Neural progenitor cell (in vitro differentiated cells): Measurements from ENCODE around the gene ABCB10. TPM values are rescaled to one million over a fixed set of nuclear protein-coding genes. Genes with fewer than 3 reads are reported as not detected.

Source experiments
- DNase-seq: peaks from one replicate; pipeline ENCODE4 v3.0.0-alpha.2; 2016; ENCODE audit warnings: low spot score
- H2AFZ ChIP-seq: fragments of 200-600 bp; sonication (generic); replicated peaks from 2 replicates; pipeline ENCODE4 v1.6.1; 2016; ENCODE audit warnings: antibody characterized with exemption
- H3F3A ChIP-seq: fragments of 200-600 bp; sonication (generic); 2 replicates; pipeline ENCODE4 v1.6.1; 2016; ENCODE audit warnings: antibody characterized with exemption, low read depth
- H3K27ac ChIP-seq: fragments of 200-600 bp; sonication (generic); 2 replicates; pipeline ENCODE4 v1.5.1; 2016; ENCODE audit warnings: mild to moderate bottlenecking
- H3K27me3 ChIP-seq: fragments of 200-600 bp; sonication (generic); 2 replicates; pipeline ENCODE4 v1.6.1; 2016; ENCODE audit warnings: mild to moderate bottlenecking, moderate library complexity
- H3K36me3 ChIP-seq: fragments of 200-600 bp; sonication (generic); 2 replicates; pipeline ENCODE4 v1.5.1; 2016
- H3K4me1 ChIP-seq: fragments of 200-600 bp; sonication (generic); 2 replicates; pipeline ENCODE4 v1.6.1; 2016; ENCODE audit warnings: mixed run types
- H3K4me2 ChIP-seq: fragments of 200-600 bp; sonication (generic); 2 replicates; pipeline ENCODE4 v1.6.1; 2016
- H3K4me3 ChIP-seq: fragments of 200-600 bp; sonication (generic); 2 replicates; pipeline ENCODE4 v1.5.1; 2016
- H3K79me2 ChIP-seq: fragments of 200-600 bp; sonication (generic); 2 replicates; pipeline ENCODE4 v1.6.1; 2016; ENCODE audit warnings: low read depth
- H3K9ac ChIP-seq: fragments of 200-600 bp; sonication (generic); 2 replicates; pipeline ENCODE4 v1.6.1; 2016
- H3K9me3 ChIP-seq: fragments of 200-600 bp; sonication (generic); 2 replicates; pipeline ENCODE4 v1.5.1; 2016; ENCODE audit warnings: low read depth
- H4K20me1 ChIP-seq: fragments of 200-600 bp; sonication (generic); 2 replicates; pipeline ENCODE4 v1.6.1; 2016; ENCODE audit warnings: low read depth
- H3K27ac Mint-ChIP-seq: 3 replicates; pipeline ENCODE4 v1.8.0; 2021; ENCODE audit warnings: mixed read lengths
- H3K27me3 Mint-ChIP-seq: 2 replicates; pipeline ENCODE4 v1.8.0; 2022; ENCODE audit warnings: low read depth, mild to moderate bottlenecking, inconsistent platforms, moderate library complexity, mixed read lengths; ENCODE audit not compliant: insufficient read depth
- H3K36me3 Mint-ChIP-seq: 3 replicates; pipeline ENCODE4 v1.8.0; 2021; ENCODE audit warnings: mixed read lengths
- H3K4me1 Mint-ChIP-seq: 3 replicates; pipeline ENCODE4 v1.8.0; 2021; ENCODE audit warnings: mixed read lengths
- H3K4me3 Mint-ChIP-seq: 3 replicates; pipeline ENCODE4 v1.8.0; 2021; ENCODE audit warnings: mild to moderate bottlenecking, moderate library complexity, mixed read lengths
- H3K9me3 Mint-ChIP-seq: 3 replicates; pipeline ENCODE4 v1.8.0; 2020; ENCODE audit warnings: mixed read lengths
- CTCF ChIP-seq: fragments of 200-600 bp; sonication (generic); IDR thresholded peaks from 2 replicates; pipeline ENCODE4 v1.5.1; 2017; ENCODE audit warnings: antibody characterized with exemption, mild to moderate bottlenecking
- EZH2 ChIP-seq: fragments of 200-600 bp; sonication (generic); IDR thresholded peaks from 2 replicates; pipeline ENCODE4 v1.6.1; 2017; ENCODE audit warnings: antibody characterized with exemption, mild to moderate bottlenecking, moderate library complexity
- EZH2phosphoT487 ChIP-seq: fragments of 200-600 bp; sonication (generic); IDR thresholded peaks from 2 replicates; pipeline ENCODE4 v1.6.1; 2017; ENCODE audit warnings: antibody characterized with exemption
- total RNA-seq: library from RNA; depleted of rRNA; stranded (reverse); fragments of >200 nt; gene quantifications from 2 replicates; pipeline ENCODE4 v1.2.3, GENCODE V29; 2015; ENCODE audit warnings: low replicate concordance

ABCB10 gene
- total RNA-seq, 1 donor from 2014 or later: 11.9 TPM

DNA sequence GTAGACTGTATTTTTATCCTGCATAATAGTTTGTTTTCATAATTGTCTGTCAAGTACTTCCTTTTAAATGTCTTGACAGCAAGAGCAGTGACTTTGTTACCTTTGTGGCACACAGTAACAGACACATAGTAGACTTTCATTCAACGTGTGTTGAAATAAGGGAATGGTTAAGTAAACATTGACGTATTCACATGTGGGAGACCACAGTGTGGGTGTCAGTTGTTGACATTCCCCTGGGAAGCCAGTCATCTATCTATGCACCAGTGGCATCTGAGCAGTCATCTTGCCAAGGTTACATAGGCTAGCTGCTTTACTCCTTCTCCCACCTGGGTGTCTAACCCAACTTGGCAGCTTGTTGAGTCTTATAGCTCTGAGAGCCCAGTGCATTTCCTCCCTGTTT lies 48.9 kb downstream of the ABCB10 start:
- no peak overlapping the region for H2AFZ ChIP-seq
- peaks cover 6% of the 10 kb centered on the region for H3F3A ChIP-seq

DNA sequence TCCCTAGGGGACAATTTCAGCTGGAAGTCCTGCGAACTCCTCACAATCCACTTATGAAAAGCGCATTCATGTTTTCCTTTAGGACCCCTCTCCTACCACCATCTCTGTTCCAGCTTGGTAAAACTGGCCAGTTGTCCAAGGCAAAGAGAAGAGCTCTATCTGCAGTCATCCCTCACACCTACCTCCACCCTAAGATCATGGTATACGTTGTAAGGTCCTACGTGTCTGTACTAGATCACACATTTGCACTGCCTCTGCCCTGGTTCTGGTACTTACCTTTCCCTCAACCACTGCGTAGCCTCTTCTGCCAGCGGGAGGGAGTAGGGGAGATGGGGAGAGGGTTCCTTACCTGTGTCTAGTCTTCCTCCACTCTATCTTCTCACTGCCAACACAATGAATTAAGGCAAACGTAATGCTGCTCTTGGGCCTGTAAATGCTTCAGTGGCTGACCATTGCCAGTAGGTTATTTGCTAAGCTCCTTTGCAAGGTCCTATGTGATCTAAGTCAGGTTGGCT lies 49.6 kb downstream of the ABCB10 start:
- Histone ChIP-seq H3K79me2 (peaks cover 37% of the 10 kb centered on the region), H3K9ac (peak overlapping the region; percentile 51), H3K4me1 (peaks cover 9% of the 10 kb centered on the region), H3K4me2 (peak overlapping the region; percentile 93), H4K20me1 (no peaks in the 10 kb centered on the region), H3K36me3 (no peaks in the 10 kb centered on the region), H3K27ac (no peak overlapping the region), H3K4me3 (peak overlapping the region; percentile 83), H2AFZ (peak overlapping the region; percentile 85), H3K9me3 (no peaks in the 10 kb centered on the region), H3F3A (peaks cover 6% of the 10 kb centered on the region), H3K27me3 (no peaks in the 10 kb centered on the region)
- TF ChIP-seq CTCF (no peak), EZH2 (no peak), EZH2phosphoT487 (no peak)
- no peaks in the 10 kb centered on the region for H3K9me3 Mint-ChIP-seq
- peak overlapping the region; percentile 95 for H3K4me3 Mint-ChIP-seq
- H3K27me3 Mint-ChIP-seq: peaks cover 4% of the 10 kb centered on the region
- peak overlapping the region; percentile 97 for H3K27ac Mint-ChIP-seq
- H3K36me3 Mint-ChIP-seq: no peaks in the 10 kb centered on the region
- H3K4me1 Mint-ChIP-seq: peaks cover 19% of the 10 kb centered on the region
- DNase-seq: peak; percentile 4

More for the DNA sequence above, 48.9 kb downstream of the ABCB10 start:
- peaks cover 32% of the 10 kb centered on the region for H3K79me2 ChIP-seq
- H3K27ac ChIP-seq: no peak overlapping the region
- H3K36me3 Mint-ChIP-seq: no peaks in the 10 kb centered on the region
- no peaks in the 10 kb centered on the region for H3K36me3 ChIP-seq
- peaks cover 4% of the 10 kb centered on the region for H3K27me3 Mint-ChIP-seq
- peaks cover 23% of the 10 kb centered on the region for H3K4me1 Mint-ChIP-seq
- no peak overlapping the region for H3K27ac Mint-ChIP-seq
- H3K4me3 Mint-ChIP-seq: peak overlapping the region; percentile 95
- no peaks in the 10 kb centered on the region for H4K20me1 ChIP-seq
- H3K9me3 Mint-ChIP-seq: no peaks in the 10 kb centered on the region
- H3K9ac ChIP-seq: no peak overlapping the region
- H3K27me3 ChIP-seq: no peaks in the 10 kb centered on the region
- H3K9me3 ChIP-seq: no peaks in the 10 kb centered on the region
- no peak overlapping the region for H3K4me3 ChIP-seq
- H3K4me1 ChIP-seq: peaks cover 9% of the 10 kb centered on the region
- no peak overlapping the region for H3K4me2 ChIP-seq
- no peak for DNase-seq
- TF ChIP-seq EZH2phosphoT487 (no peak), CTCF (no peak), EZH2 (no peak)

DNA sequence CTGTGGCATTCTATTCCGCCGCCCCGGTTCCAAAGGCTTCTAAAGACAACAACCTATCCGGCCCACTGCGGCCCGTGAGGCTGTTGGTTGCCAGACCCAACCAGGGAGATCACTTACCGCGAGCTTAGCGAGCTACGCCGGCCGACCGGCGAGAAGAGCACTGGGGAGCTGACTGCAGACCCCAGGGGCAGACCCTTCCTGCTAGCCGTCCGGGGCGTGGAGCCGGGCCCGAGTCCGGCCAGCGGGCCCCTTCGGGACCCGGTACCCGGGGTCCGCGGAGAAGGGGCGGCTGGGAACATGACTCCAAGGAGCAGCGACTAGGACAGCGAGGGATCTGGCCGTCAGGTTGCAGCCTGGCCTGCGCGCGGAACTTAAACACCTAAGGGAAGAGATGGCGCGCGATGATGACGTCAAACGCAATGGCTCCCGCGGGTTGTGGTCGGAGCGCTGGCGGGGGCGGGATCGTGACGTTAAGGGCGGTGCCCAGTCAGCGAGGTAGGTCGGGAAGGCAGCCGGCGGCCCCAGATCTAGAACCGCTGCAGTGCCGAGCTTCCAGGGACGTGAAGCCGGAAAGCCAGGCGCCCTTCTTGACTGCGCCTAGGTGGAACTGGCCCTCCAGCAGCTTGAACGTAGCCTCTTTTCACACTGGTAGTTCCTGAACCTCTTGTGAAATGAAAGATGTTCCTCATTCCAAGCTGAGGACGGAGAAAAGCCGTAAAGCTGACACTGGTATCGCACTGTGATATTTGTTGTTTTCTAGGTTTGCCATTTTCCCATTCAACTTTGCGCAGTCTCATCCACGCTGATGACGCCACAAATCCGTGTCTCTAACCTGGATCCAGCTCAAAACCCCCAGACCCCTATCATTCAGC lies 50.3 kb downstream of the ABCB10 start, which contains the start of gene NUP133:
Gene NUP133, minus strand, starts transcription at position 391 of the 872 bp plus-strand sequence. Its CDS starts 92 bp downstream, at position 299.
- Histone ChIP-seq H3K4me3 (peak within 1 kb of the TSS; percentile 83), H3K9me3 (no peaks in the 10 kb centered on the region), H3K27me3 (no peaks in the 10 kb centered on the region), H3K36me3 (no peaks in the 10 kb centered on the region), H3K4me2 (peak within 1 kb of the TSS; percentile 93), H3K79me2 (peaks cover 44% of the 10 kb centered on the region), H3K27ac (peak within 1 kb of the TSS; percentile 97), H4K20me1 (no peaks in the 10 kb centered on the region), H3F3A (peaks cover 6% of the 10 kb centered on the region), H3K9ac (peak within 1 kb of the TSS; percentile 97), H2AFZ (peak within 1 kb of the TSS; percentile 85), H3K4me1 (peaks cover 9% of the 10 kb centered on the region)
- DNase-seq: peak; percentile 99
- H3K4me1 Mint-ChIP-seq: peaks cover 19% of the 10 kb centered on the region
- no peaks in the 10 kb centered on the region for H3K36me3 Mint-ChIP-seq
- peak within 1 kb of the TSS; percentile 95 for H3K4me3 Mint-ChIP-seq
- peak within 1 kb of the TSS; percentile 97 for H3K27ac Mint-ChIP-seq
- TF ChIP-seq EZH2phosphoT487: no peak
- TF ChIP-seq CTCF: no peak
- TF ChIP-seq EZH2: no peak
- no peaks in the 10 kb centered on the region for H3K9me3 Mint-ChIP-seq
- H3K27me3 Mint-ChIP-seq: peaks cover 4% of the 10 kb centered on the region
